ENCODE results near the gene ERMP1.

ERMP1 gene

DNA sequence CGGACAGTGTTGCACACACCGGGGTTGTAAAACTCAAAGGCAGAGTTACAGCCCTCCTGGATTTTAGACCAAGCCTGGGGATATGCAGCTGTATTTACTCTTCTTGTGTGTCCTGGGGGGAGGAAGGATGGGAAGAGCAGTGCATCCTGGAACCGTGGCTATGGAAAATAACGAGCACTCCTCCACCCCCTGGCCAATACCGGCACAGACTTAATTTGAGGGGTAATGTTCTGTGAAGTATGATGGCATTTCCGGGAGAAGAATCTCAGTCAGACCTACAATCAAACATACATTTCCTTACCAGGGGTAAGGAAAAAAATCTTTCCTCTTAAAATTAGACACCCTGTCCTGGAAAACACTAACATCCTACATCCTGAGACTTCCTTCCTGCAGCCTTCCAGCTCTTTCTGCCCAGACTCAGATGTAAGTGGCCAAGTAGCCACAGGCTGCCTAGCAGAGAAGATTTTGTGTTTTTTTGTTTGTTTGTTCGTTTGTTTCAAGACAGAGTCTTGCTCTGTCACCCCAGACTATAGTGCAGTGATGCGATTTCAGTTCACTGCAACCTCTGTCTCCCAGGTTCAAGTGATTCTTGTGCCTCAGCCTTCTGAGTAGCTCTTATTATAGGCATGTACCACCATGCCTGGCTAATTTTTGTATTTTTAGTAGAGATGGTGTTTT, 11.0 kb upstream of the ERMP1 start:
- Histone ChIP-seq H3K4me2 (ENCODE audit: low read length) (no peak overlapping the region), H3F3A (ENCODE audit: control insufficient read depth, insufficient read depth) (no peaks in the 10 kb centered on the region), H3K27me3 (ENCODE audit: control insufficient read depth, low read length) (no peaks in the 10 kb centered on the region), H3K9me2 (replicated peaks; ENCODE audit: control insufficient read depth, low read length) (no peaks in the 10 kb centered on the region), H3K4me3 (ENCODE audit: low read length) (no peak overlapping the region), H3K36me3 (ENCODE audit: control insufficient read depth, low read length) (no peaks in the 10 kb centered on the region), H4K20me1 (ENCODE audit: control insufficient read depth, insufficient read depth, low read depth, low read length) (no peaks in the 10 kb centered on the region), H3K9me3 (ENCODE audit: control insufficient read depth, insufficient read depth, low read length) (peaks cover 7% of the 10 kb centered on the region; the same call in 1 of the 2 replicates), H3K4me1 (ENCODE audit: control insufficient read depth, low read length) (peaks cover 5% of the 10 kb centered on the region; the same call in 1 of the 2 replicates), H3K79me2 (ENCODE audit: control insufficient read depth, low read length) (no peaks in the 10 kb centered on the region), H3K27ac (ENCODE audit: low read depth, low read length) (no peak overlapping the region)
- TF ChIP-seq EZH2phosphoT487 (IDR thresholded peaks at IDR 0.05; ENCODE audit: borderline replicate concordance, low read length): no peak
- TF ChIP-seq, protein P1, sequence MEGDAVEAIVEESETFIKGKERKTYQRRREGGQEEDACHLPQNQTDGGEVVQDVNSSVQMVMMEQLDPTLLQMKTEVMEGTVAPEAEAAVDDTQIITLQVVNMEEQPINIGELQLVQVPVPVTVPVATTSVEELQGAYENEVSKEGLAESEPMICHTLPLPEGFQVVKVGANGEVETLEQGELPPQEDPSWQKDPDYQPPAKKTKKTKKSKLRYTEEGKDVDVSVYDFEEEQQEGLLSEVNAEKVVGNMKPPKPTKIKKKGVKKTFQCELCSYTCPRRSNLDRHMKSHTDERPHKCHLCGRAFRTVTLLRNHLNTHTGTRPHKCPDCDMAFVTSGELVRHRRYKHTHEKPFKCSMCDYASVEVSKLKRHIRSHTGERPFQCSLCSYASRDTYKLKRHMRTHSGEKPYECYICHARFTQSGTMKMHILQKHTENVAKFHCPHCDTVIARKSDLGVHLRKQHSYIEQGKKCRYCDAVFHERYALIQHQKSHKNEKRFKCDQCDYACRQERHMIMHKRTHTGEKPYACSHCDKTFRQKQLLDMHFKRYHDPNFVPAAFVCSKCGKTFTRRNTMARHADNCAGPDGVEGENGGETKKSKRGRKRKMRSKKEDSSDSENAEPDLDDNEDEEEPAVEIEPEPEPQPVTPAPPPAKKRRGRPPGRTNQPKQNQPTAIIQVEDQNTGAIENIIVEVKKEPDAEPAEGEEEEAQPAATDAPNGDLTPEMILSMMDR (IDR thresholded peaks at IDR 0.05; ENCODE audit: low read depth, low read length, poor library complexity, severe bottlenecking): no peak

DNA sequence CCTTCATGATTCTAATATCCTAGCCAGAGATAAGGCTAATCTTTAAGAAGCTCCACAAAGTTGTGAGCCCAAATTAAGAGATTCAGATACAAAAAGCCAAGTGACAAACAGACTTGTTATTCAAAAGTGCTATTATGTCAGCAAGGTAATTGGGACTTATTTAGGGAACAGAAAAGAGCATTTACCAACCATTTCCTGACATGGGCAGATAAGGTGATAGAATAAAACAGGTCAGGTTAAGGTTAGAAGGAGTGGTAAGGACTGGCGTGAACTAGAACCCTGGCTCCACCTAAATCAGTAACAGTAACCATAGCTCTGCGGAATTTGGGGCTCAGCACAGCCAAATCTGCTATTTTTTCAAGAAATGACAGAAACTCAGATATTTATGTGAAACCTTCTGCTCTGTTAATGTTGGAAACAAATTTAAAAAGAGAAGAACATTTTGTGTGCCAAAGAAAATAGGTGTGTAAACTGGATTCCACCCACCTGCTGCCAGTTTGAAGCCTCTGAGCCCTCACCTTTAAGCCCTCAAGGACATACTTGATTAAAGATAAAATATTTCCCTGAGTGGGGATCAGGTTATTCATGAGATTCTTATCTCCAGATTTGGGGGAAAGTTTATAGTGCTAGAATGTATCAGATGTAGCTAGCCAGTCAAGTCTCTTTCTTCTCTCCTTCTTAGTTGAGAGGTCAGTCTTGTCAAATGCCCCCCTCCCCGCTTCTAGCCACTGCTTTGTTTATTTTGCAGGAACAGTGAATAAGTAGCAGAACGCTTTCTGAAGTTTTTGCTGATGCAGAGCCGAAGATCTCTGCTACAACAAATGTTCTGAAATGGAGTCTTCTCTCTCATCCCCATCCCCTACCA, 10.2 kb upstream of the ERMP1 start:
- H3K79me2 ChIP-seq (ENCODE audit: control insufficient read depth, low read length): no peaks in the 10 kb centered on the region
- no peaks in the 10 kb centered on the region for H3K9me2 ChIP-seq (replicated peaks; ENCODE audit: control insufficient read depth, low read length)
- H3K27me3 ChIP-seq (ENCODE audit: control insufficient read depth, low read length): no peaks in the 10 kb centered on the region
- peaks cover 7% of the 10 kb centered on the region; the same call in 1 of the 2 replicates for H3K9me3 ChIP-seq (ENCODE audit: control insufficient read depth, insufficient read depth, low read length)
- TF ChIP-seq, protein P1 (IDR thresholded peaks at IDR 0.05; ENCODE audit: low read depth, low read length, poor library complexity, severe bottlenecking): no peak
- TF ChIP-seq EZH2phosphoT487 (IDR thresholded peaks at IDR 0.05; ENCODE audit: borderline replicate concordance, low read length): no peak
- H3F3A ChIP-seq (ENCODE audit: control insufficient read depth, insufficient read depth): no peaks in the 10 kb centered on the region
- no peaks in the 10 kb centered on the region for H4K20me1 ChIP-seq (ENCODE audit: control insufficient read depth, insufficient read depth, low read depth, low read length)
- H3K4me1 ChIP-seq (ENCODE audit: control insufficient read depth, low read length): peaks cover 5% of the 10 kb centered on the region; the same call in 1 of the 2 replicates
- no peak overlapping the region for H3K4me3 ChIP-seq (ENCODE audit: low read length)
- H3K36me3 ChIP-seq (ENCODE audit: control insufficient read depth, low read length): no peaks in the 10 kb centered on the region
- H3K27ac ChIP-seq (ENCODE audit: low read depth, low read length): no peak overlapping the region
- H3K4me2 ChIP-seq (ENCODE audit: low read length): no peak overlapping the region

DNA sequence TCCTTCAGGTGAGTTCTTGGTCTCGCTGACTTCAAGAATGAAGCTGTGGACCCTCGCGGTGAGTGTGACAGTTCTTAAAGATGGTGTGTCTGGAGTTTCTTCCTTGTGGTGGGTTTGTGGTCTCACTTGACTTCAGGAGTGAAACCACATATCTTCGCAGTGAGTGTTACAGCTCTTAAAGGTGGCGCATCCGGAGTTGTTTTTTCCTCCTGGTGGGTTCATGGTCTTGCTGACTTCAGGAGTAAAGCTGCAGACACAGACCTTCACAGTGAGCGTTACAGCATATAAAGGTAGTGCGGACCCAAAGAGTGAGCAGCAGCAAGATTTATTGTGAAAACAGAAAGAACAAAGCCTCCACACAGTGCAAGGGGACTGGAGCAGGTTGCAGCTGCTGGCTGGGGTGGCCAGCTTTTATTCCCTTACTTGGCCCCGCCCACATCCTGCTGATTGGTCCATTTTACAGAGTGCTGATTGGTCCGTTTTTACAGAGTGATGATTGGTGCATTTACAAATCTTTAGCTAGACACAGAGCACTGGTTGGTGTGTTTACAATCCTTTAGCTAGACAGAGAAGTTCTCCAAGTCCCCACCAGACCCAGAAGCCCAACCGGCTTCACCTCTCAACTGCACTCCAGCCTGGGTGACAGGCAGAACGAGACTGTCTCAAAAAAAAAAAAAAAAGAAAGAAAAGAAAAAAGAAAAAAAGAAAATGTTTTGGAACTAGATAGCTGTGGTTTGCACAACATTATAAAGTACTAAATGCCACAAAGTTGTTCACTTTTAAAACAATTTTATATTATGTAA, 9.1 kb upstream of the ERMP1 start:
- Histone ChIP-seq H3K36me3 (ENCODE audit: control insufficient read depth, low read length) (no peaks in the 10 kb centered on the region), H3K4me2 (ENCODE audit: low read length) (no peak overlapping the region), H3K9me2 (replicated peaks; ENCODE audit: control insufficient read depth, low read length) (no peaks in the 10 kb centered on the region), H3K27ac (ENCODE audit: low read depth, low read length) (no peak overlapping the region), H3K79me2 (ENCODE audit: control insufficient read depth, low read length) (no peaks in the 10 kb centered on the region), H3K27me3 (ENCODE audit: control insufficient read depth, low read length) (no peaks in the 10 kb centered on the region), H4K20me1 (ENCODE audit: control insufficient read depth, insufficient read depth, low read depth, low read length) (no peaks in the 10 kb centered on the region), H3F3A (ENCODE audit: control insufficient read depth, insufficient read depth) (no peaks in the 10 kb centered on the region), H3K4me3 (ENCODE audit: low read length) (no peak overlapping the region), H3K9me3 (ENCODE audit: control insufficient read depth, insufficient read depth, low read length) (peaks cover 7% of the 10 kb centered on the region; the same call in 1 of the 2 replicates), H3K4me1 (ENCODE audit: control insufficient read depth, low read length) (peaks cover 5% of the 10 kb centered on the region; the same call in 1 of the 2 replicates)
- no peak for TF ChIP-seq EZH2phosphoT487 (IDR thresholded peaks at IDR 0.05; ENCODE audit: borderline replicate concordance, low read length)
- TF ChIP-seq, protein P1 (IDR thresholded peaks at IDR 0.05; ENCODE audit: low read depth, low read length, poor library complexity, severe bottlenecking): no peak

Measured in DOHH2 (cell line).